Measurements from ENCODE around the gene RAB40C.

Gene RAB40C

GRCh38 chr16:637081-638018, 47.5 kb downstream of the RAB40C start:
- DNase-seq (ENCODE audit: low spot score), result peak; percentile 100

GRCh38 chr16:638034-638543, 48.2 kb downstream of the RAB40C start:
- TF ChIP-seq CTCF (IDR thresholded peaks at IDR 0.05; ENCODE audit: extremely low read depth, missing control alignments), result no peak
- DNase-seq (ENCODE audit: low spot score), result no peak

More at GRCh38 chr16:637081-638018, 47.5 kb downstream of the RAB40C start:
- TF ChIP-seq CTCF (IDR thresholded peaks at IDR 0.05; ENCODE audit: extremely low read depth, missing control alignments), result no peak

- DNase-seq (ENCODE audit: low spot score), result no peak
- no peak for TF ChIP-seq CTCF (IDR thresholded peaks at IDR 0.05; ENCODE audit: extremely low read depth, missing control alignments)
Measured at GRCh38 chr16:638836-639235, 49.0 kb downstream of the RAB40C start.

- TF ChIP-seq CTCF (IDR thresholded peaks at IDR 0.05; ENCODE audit: extremely low read depth, missing control alignments), result no peak
- no peak for DNase-seq (ENCODE audit: low spot score)
Measured at GRCh38 chr16:640614-641013, 50.7 kb downstream of the RAB40C start.

- peak; percentile 96 for DNase-seq (ENCODE audit: low spot score)
- no peak for TF ChIP-seq CTCF (IDR thresholded peaks at IDR 0.05; ENCODE audit: extremely low read depth, missing control alignments)
Measured at GRCh38 chr16:641326-642188, 51.7 kb downstream of the RAB40C start, which contains the start of gene MCRIP2. MCRIP2 (plus strand) TSS chr16:641828; CDS start chr16:641992, 164 bp downstream.

- peak; percentile 84 for DNase-seq (ENCODE audit: low spot score)
Measured at GRCh38 chr16:642189-643049, 52.6 kb downstream of the RAB40C start.

More at GRCh38 chr16:642189-643049, 52.6 kb downstream of the RAB40C start:
- TF ChIP-seq CTCF (IDR thresholded peaks at IDR 0.05; ENCODE audit: extremely low read depth, missing control alignments), result no peak
